Measurements from ENCODE around the gene SLC1A5. TPM values are rescaled to one million over a fixed set of nuclear protein-coding genes. Genes with fewer than 3 reads are reported as not detected.

SLC1A5 gene
- 213 and 333 TPM in 2 replicates for total RNA-seq

GRCh38 chr19:46788262-46788967, at the start of gene SLC1A5:
TSS of gene SLC1A5 (minus strand) at chr19:46788594. CDS start at chr19:46787965, 629 bp downstream.

GRCh38 chr19:46746281-46747057, 41.9 kb downstream of the SLC1A5 start, which contains the start of gene STRN4:
TSS of gene STRN4 (minus strand) at chr19:46746450. CDS start at chr19:46746430, 20 bp downstream.

GRCh38 chr19:46745521-46746280, 42.7 kb downstream of the SLC1A5 start, which contains the start of gene FKRP:
TSS of gene FKRP (plus strand) at chr19:46746057. CDS start at chr19:46755451, 9,394 bp downstream.

Other genes with a start within 250 kb of the SLC1A5 start
- 257 and 324 TPM in 2 replicates for gene CALM3, start 187.3 kb downstream of the SLC1A5 start, total RNA-seq
- gene PTGIR, start 163.5 kb downstream of the SLC1A5 start, total RNA-seq = 3.7 and 6.2 TPM in 2 replicates
- gene GNG8, start 152.4 kb downstream of the SLC1A5 start, total RNA-seq = not detected in 2 replicates
- 6.2 and 8.0 TPM in 2 replicates for gene DACT3, start 127.4 kb downstream of the SLC1A5 start, total RNA-seq
- 14.7 and 21.6 TPM in 2 replicates for gene PRKD2, start 71.5 kb downstream of the SLC1A5 start, total RNA-seq
- 25.7 and 27.2 TPM in 2 replicates for gene FKRP, start 42.5 kb downstream of the SLC1A5 start, total RNA-seq
- 54.5 and 62.4 TPM in 2 replicates for gene STRN4, start 42.1 kb downstream of the SLC1A5 start, total RNA-seq
- gene AP2S1, start 62.3 kb upstream of the SLC1A5 start, total RNA-seq = 124 and 142 TPM in 2 replicates
- gene ARHGAP35, start 72.4 kb upstream of the SLC1A5 start, total RNA-seq = 39.3 and 58.6 TPM in 2 replicates
- 0.33 and 0.50 TPM in 2 replicates for gene NPAS1, start 231.2 kb upstream of the SLC1A5 start, total RNA-seq